OCI-LY3 (cell line): Measurements from ENCODE around the gene UNC50.

ENCODE experiments used
- H2AFZ ChIP-seq: fragments of 200-600, 300-600 bp; shearing (Covaris generic); 2 replicates; pipeline ENCODE4 v1.6.0; 2014; ENCODE audit warnings: antibody characterized with exemption, low read depth, low read length
- H3K27ac ChIP-seq: fragments of 200-600, 300-600 bp; sonication (generic); 2 replicates; pipeline ENCODE4 v1.5.1; 2014; ENCODE audit warnings: mild to moderate bottlenecking, low read length, moderate library complexity, mixed read lengths
- H3K27me3 ChIP-seq: fragments of 200-600, 300-600 bp; sonication (generic); 2 replicates; pipeline ENCODE4 v1.6.1; 2014; ENCODE audit warnings: low read depth, low read length, mixed read lengths
- H3K36me3 ChIP-seq: fragments of 200-600, 300-600 bp; sonication (generic); replicated peaks from 2 replicates; pipeline ENCODE3; 2014; ENCODE audit warnings: low read depth, low read length, mixed read lengths
- H3K4me1 ChIP-seq: fragments of 300-600, 200-600 bp; sonication (generic); 2 replicates; pipeline ENCODE4 v1.6.1; 2014; ENCODE audit warnings: low read length, mixed read lengths
- H3K4me2 ChIP-seq: fragments of 200-600, 300-600 bp; sonication (generic); 2 replicates; pipeline ENCODE4 v1.6.1; 2014; ENCODE audit warnings: low read length, mixed read lengths
- H3K4me3 ChIP-seq: fragments of 300-600, 200-600 bp; sonication (generic); 2 replicates; pipeline ENCODE4 v1.5.1; 2014; ENCODE audit warnings: antibody characterized with exemption, mild to moderate bottlenecking, low read length, moderate library complexity
- H3K79me2 ChIP-seq: fragments of 300-600, 200-600 bp; shearing (Covaris generic); 2 replicates; pipeline ENCODE4 v1.6.1; 2014; ENCODE audit warnings: mild to moderate bottlenecking, low read length, mixed read lengths
- H3K9ac ChIP-seq: fragments of 300-600, 200-600 bp; shearing (Covaris generic); 2 replicates; pipeline ENCODE4 v1.6.0; 2014; ENCODE audit warnings: mild to moderate bottlenecking, low read length, moderate library complexity
- H3K9me3 ChIP-seq: fragments of 200-600, 300-600 bp; shearing (Covaris generic); 2 replicates; pipeline ENCODE4 v1.6.1; 2014; ENCODE audit warnings: low read length, mixed read lengths; ENCODE audit not compliant: insufficient read depth
- H4K20me1 ChIP-seq: fragments of 200-600, 300-600 bp; sonication (generic); 2 replicates; pipeline ENCODE4 v1.6.1; 2016; ENCODE audit warnings: low read length, mixed read lengths; ENCODE audit not compliant: insufficient read depth
- CTCF ChIP-seq: fragments of 200-600, 300-600 bp; sonication (generic); IDR thresholded peaks from 2 replicates; pipeline ENCODE4 v1.5.1; 2014; ENCODE audit warnings: antibody characterized with exemption, low read length, low read depth
- EZH2phosphoT487 ChIP-seq: fragments of 200-600 bp; shearing (Covaris generic); IDR thresholded peaks from 2 replicates; pipeline ENCODE4 v1.6.1; 2018; ENCODE audit warnings: antibody characterized with exemption, mixed run types, low read depth

Gene UNC50

GRCh38 chr2:98608116-98608961, at the start of gene UNC50, which contains the start of gene COA5:
TSS of gene UNC50 (plus strand) at chr2:98608589. CDS start at chr2:98609760, 1,171 bp downstream.
TSS of gene COA5 (minus strand) at chr2:98608512. CDS start at chr2:98608405, 107 bp downstream.
- TF ChIP-seq EZH2phosphoT487 (no peak), CTCF (no peak)
- peak within 1 kb of the TSS; percentile 99 for H3K4me2 ChIP-seq
- H3K27me3 ChIP-seq, result no peaks in the 10 kb centered on the region
- H3K27ac ChIP-seq, result peak within 1 kb of the TSS; percentile 48
- H3K9ac ChIP-seq, result peak within 1 kb of the TSS; percentile 91
- H2AFZ ChIP-seq, result peak within 1 kb of the TSS; percentile 83
- no peaks in the 10 kb centered on the region for H3K9me3 ChIP-seq
- peaks cover 30% of the 10 kb centered on the region for H4K20me1 ChIP-seq
- H3K79me2 ChIP-seq, result peaks cover 81% of the 10 kb centered on the region
- H3K4me1 ChIP-seq, result peaks cover 35% of the 10 kb centered on the region
- peaks cover 29% of the 10 kb centered on the region for H3K36me3 ChIP-seq
- H3K4me3 ChIP-seq, result peak within 1 kb of the TSS; percentile 91

- Histone ChIP-seq H3K4me3 (no peak overlapping the region), H3K27me3 (no peaks in the 10 kb centered on the region), H2AFZ (no peak overlapping the region)
These were observed 49.4 kb upstream of the UNC50 start for GRCh38 chr2:98558852-98559530.

GRCh38 chr2:98559581-98559980, 48.8 kb upstream of the UNC50 start:
- Histone ChIP-seq H3K27ac (no peak overlapping the region), H3K9ac (no peak overlapping the region), H3K36me3 (peaks cover 11% of the 10 kb centered on the region), H3K79me2 (no peaks in the 10 kb centered on the region), H3K4me3 (no peak overlapping the region), H3K4me2 (no peak overlapping the region), H3K9me3 (no peaks in the 10 kb centered on the region), H2AFZ (no peak overlapping the region), H4K20me1 (no peaks in the 10 kb centered on the region), H3K27me3 (no peaks in the 10 kb centered on the region), H3K4me1 (peaks cover 15% of the 10 kb centered on the region)
- no peak for TF ChIP-seq CTCF
- no peak for TF ChIP-seq EZH2phosphoT487

More at GRCh38 chr2:98558852-98559530, 49.4 kb upstream of the UNC50 start:
- Histone ChIP-seq H4K20me1 (no peaks in the 10 kb centered on the region), H3K27ac (no peak overlapping the region), H3K9me3 (no peaks in the 10 kb centered on the region), H3K79me2 (no peaks in the 10 kb centered on the region), H3K4me1 (peaks cover 15% of the 10 kb centered on the region), H3K36me3 (peaks cover 14% of the 10 kb centered on the region), H3K9ac (no peak overlapping the region), H3K4me2 (no peak overlapping the region)
- TF ChIP-seq CTCF (no peak), EZH2phosphoT487 (no peak)

- Histone ChIP-seq H3K79me2 (no peaks in the 10 kb centered on the region), H3K4me2 (no peak overlapping the region), H4K20me1 (no peaks in the 10 kb centered on the region), H3K4me1 (peaks cover 15% of the 10 kb centered on the region), H3K27me3 (no peaks in the 10 kb centered on the region), H3K9me3 (no peaks in the 10 kb centered on the region), H3K4me3 (no peak overlapping the region), H3K27ac (no peak overlapping the region), H3K36me3 (peaks cover 10% of the 10 kb centered on the region), H3K9ac (no peak overlapping the region), H2AFZ (no peak overlapping the region)
- no peak for TF ChIP-seq EZH2phosphoT487
- no peak for TF ChIP-seq CTCF
These were observed 48.1 kb upstream of the UNC50 start for GRCh38 chr2:98560256-98560771.
